PC-9 (cell line): Measurements from ENCODE around the gene CACNG5.

Experiments used
- EZH2 ChIP-seq: fragments of 200-600 bp; sonication (generic); IDR thresholded peaks from 2 replicates; pipeline ENCODE4 v1.8.0; 2017; ENCODE audit warnings: antibody characterized with exemption, low read depth
- TF ChIP-seq, protein P1 (sequence below): fragments of 200-600 bp; sonication (generic); conservative IDR thresholded peaks from 2 replicates; pipeline ENCODE4 v1.6.1; 2017; ENCODE audit warnings: mixed run types, antibody characterized with exemption, mild to moderate bottlenecking, moderate library complexity

GRCh38 chr17:66865151-66865550, 30.2 kb downstream of the CACNG5 start:
- TF ChIP-seq, protein P1, sequence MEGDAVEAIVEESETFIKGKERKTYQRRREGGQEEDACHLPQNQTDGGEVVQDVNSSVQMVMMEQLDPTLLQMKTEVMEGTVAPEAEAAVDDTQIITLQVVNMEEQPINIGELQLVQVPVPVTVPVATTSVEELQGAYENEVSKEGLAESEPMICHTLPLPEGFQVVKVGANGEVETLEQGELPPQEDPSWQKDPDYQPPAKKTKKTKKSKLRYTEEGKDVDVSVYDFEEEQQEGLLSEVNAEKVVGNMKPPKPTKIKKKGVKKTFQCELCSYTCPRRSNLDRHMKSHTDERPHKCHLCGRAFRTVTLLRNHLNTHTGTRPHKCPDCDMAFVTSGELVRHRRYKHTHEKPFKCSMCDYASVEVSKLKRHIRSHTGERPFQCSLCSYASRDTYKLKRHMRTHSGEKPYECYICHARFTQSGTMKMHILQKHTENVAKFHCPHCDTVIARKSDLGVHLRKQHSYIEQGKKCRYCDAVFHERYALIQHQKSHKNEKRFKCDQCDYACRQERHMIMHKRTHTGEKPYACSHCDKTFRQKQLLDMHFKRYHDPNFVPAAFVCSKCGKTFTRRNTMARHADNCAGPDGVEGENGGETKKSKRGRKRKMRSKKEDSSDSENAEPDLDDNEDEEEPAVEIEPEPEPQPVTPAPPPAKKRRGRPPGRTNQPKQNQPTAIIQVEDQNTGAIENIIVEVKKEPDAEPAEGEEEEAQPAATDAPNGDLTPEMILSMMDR, result no peak
- no peak for TF ChIP-seq EZH2
